Measurements from ENCODE around the gene CBLB.

DNA sequence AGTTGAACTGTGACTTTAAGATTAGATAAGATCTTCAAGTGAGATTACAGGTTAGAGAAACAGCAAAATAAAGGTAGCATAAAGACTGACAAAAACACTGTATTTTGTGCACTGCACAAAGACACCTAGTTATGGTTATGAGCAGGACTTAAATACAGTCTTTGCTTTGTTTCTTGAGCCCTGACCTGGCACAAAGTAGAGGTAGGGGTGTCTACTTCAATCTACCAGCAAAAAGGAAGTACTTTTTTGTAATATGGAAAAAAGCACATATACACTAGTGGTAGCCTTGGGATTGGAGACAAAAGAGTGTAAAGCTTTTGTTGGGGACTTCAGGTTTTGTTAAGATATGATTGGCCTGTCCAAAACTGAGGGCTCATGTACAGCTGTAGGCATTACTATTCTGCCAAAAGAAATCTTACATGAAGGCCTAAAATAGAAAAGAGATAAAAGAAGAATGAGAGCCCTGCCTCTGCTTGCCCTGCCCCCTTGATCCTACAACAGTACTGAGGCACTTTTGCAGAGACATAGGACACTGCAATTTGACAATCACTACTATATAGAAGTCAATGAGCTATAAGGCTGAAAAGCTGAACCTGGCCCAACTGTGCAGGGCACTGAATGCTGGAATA, 194.3 kb downstream of the CBLB start:
- TF ChIP-seq, protein P1, sequence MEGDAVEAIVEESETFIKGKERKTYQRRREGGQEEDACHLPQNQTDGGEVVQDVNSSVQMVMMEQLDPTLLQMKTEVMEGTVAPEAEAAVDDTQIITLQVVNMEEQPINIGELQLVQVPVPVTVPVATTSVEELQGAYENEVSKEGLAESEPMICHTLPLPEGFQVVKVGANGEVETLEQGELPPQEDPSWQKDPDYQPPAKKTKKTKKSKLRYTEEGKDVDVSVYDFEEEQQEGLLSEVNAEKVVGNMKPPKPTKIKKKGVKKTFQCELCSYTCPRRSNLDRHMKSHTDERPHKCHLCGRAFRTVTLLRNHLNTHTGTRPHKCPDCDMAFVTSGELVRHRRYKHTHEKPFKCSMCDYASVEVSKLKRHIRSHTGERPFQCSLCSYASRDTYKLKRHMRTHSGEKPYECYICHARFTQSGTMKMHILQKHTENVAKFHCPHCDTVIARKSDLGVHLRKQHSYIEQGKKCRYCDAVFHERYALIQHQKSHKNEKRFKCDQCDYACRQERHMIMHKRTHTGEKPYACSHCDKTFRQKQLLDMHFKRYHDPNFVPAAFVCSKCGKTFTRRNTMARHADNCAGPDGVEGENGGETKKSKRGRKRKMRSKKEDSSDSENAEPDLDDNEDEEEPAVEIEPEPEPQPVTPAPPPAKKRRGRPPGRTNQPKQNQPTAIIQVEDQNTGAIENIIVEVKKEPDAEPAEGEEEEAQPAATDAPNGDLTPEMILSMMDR (IDR thresholded peaks at IDR 0.05) = no peak
- TF ChIP-seq POLR2A (IDR thresholded peaks at IDR 0.05) (no peak), EP300 (IDR thresholded peaks at IDR 0.05) (no peak)

Measured in ovary (tissue), 3 donors.